HCT116 (cell line): ENCODE measurements around the gene TLR1. TPM values are rescaled to one million over a fixed set of nuclear protein-coding genes. Genes with fewer than 3 reads are reported as not detected.
"Not testable (repeated sequence)": the region's sequence is repeated elsewhere in the genome, so short reads cannot be mapped to it uniquely, and the experiment has no call there.

ENCODE experiments used
- ATAC-seq: fragments of 200-7000 bp; cut with Tn5 transposase; 2 replicates; pipeline ENCODE4 v1.9.1; 2020; ENCODE audit warnings: mild to moderate bottlenecking, moderate library complexity
- BruUV-seq: library from RNA; stranded (reverse); fragments of 400-500 nt; replicated peaks from 2 replicates; lab custom pipeline; 2021; lab: Mats Ljungman, UMichigan
- CTCF ChIA-PET: fragments of 300-600 bp; sonication (Branson Sonifier 250); formaldehyde crosslinking; loops from one replicate; lab custom pipeline; 2021; ENCODE audit warnings: antibody characterized with exemption; lab: Charles Lee
- POLR2A ChIA-PET: fragments of 300-600, 350-600 bp; sonication (Branson Sonifier 250); formaldehyde crosslinking; loops from one replicate; lab custom pipeline; 2021; ENCODE audit warnings: antibody characterized with exemption; lab: Charles Lee
- RAD21 ChIA-PET, 2 experiments: fragments of 300-600 bp; sonication (Branson Sonifier 250); formaldehyde crosslinking; loops; one replicate each; lab custom pipeline; 2023; ENCODE audit warnings: low total read pairs in 2 of 2; ENCODE audit not compliant: uncharacterized antibody in 2 of 2, unreplicated experiment in 2 of 2, low non-redundant PET in 1 of 2; lab: Charles Lee
- DNase-seq: peaks from one replicate; pipeline ENCODE4 v3.0.0-alpha.2; 2010; ENCODE audit warnings: low read depth, low spot score
- H2AFZ ChIP-seq: fragments of 200-600 bp; shearing (Covaris generic), sonication (generic); 2 replicates; pipeline ENCODE4 v1.6.1; 2017; ENCODE audit warnings: low read depth, mixed run types, mixed read lengths, antibody characterized with exemption, low read length; ENCODE audit not compliant: poor library complexity, severe bottlenecking
- H3K27ac ChIP-seq: 2 replicates; pipeline ENCODE4 v1.5.1; 2012; ENCODE audit warnings: low read depth, low read length
- H3K27me3 ChIP-seq: fragments of 200-600 bp; sonication (generic); 2 replicates; pipeline ENCODE4 v1.6.1; 2016; ENCODE audit warnings: mixed run types, low read length, mixed read lengths; ENCODE audit not compliant: insufficient read depth
- H3K36me3 ChIP-seq, 2 experiments: fragments of 200-500 bp in 1 of 2; fragments of 200-600 bp in 1 of 2; sonication (Bioruptor generic) in 1 of 2; sonication (generic) in 1 of 2; 2 replicates each; pipeline versions ENCODE4 v1.5.1 to v1.6.1; 2014 to 2016; ENCODE audit warnings: low read length in 2 of 2, inconsistent platforms in 1 of 2, mixed read lengths in 1 of 2, mixed run types in 1 of 2; ENCODE audit not compliant: insufficient read depth in 2 of 2, control insufficient read depth in 1 of 2
- H3K4me1 ChIP-seq, 2 experiments: fragments of 200-600 bp in 1 of 2; sonication (generic) in 1 of 2; 2 replicates each; pipeline versions ENCODE4 v1.5.1 to v1.6.1; 2012 to 2017; ENCODE audit warnings: low read length in 2 of 2, inconsistent platforms in 1 of 2, mild to moderate bottlenecking in 1 of 2, mixed read lengths in 1 of 2, mixed run types in 1 of 2, moderate library complexity in 1 of 2; ENCODE audit not compliant: insufficient read depth in 2 of 2, control insufficient read depth in 1 of 2
- H3K4me2 ChIP-seq: fragments of 200-600 bp; sonication (generic); 2 replicates; pipeline ENCODE4 v1.6.1; 2017; ENCODE audit warnings: mixed run types, low read length, mixed read lengths
- H3K4me3 ChIP-seq, 2 experiments: fragments of 200-600 bp in 1 of 2; sonication (generic) in 1 of 2; replicated peaks in 1 of 2; 2 replicates each; pipeline ENCODE4 v1.5.1; 2011 to 2016; ENCODE audit warnings: low read length in 2 of 2, control low read depth in 1 of 2, low read depth in 1 of 2, mild to moderate bottlenecking in 1 of 2, mixed read lengths in 1 of 2, mixed run types in 1 of 2
- H3K79me2 ChIP-seq: fragments of 200-600 bp; sonication (generic); 2 replicates; pipeline ENCODE4 v1.6.1; 2017; ENCODE audit warnings: mild to moderate bottlenecking, mixed run types, low read length, moderate library complexity, mixed read lengths; ENCODE audit not compliant: insufficient read depth
- H3K9ac ChIP-seq: fragments of 200-600 bp; sonication (generic); 2 replicates; pipeline ENCODE4 v1.6.1; 2016; ENCODE audit warnings: low read length, mixed read lengths
- H3K9me2 ChIP-seq: fragments of 200-600 bp; sonication (generic), shearing (Covaris generic); 2 replicates; pipeline ENCODE4 v1.6.1; 2017; ENCODE audit warnings: mixed run types, mild to moderate bottlenecking, moderate library complexity; ENCODE audit not compliant: insufficient read depth
- H3K9me3 ChIP-seq, 2 experiments: fragments of 200-500 bp in 1 of 2; fragments of 200-600 bp in 1 of 2; sonication (Bioruptor generic) in 1 of 2; sonication (generic) in 1 of 2; 2 replicates each; pipeline ENCODE4 v1.6.1; 2014 to 2017; ENCODE audit warnings: low read length in 2 of 2, mixed read lengths in 2 of 2, inconsistent platforms in 1 of 2, low read depth in 1 of 2, mild to moderate bottlenecking in 1 of 2, mixed run types in 1 of 2, moderate library complexity in 1 of 2; ENCODE audit not compliant: control insufficient read depth in 1 of 2, insufficient read depth in 1 of 2
- H4K20me1 ChIP-seq: fragments of 200-600 bp; sonication (generic), shearing (Covaris generic); 2 replicates; pipeline ENCODE4 v1.6.1; 2017; ENCODE audit warnings: mixed run types, mild to moderate bottlenecking, moderate library complexity; ENCODE audit not compliant: insufficient read depth
- EGR1 ChIP-seq: IDR thresholded peaks from 2 replicates; pipeline ENCODE4 v1.6.1; 2012; ENCODE audit warnings: low read depth
- SP1 ChIP-seq: IDR thresholded peaks from 2 replicates; pipeline ENCODE4 v1.6.1; 2012; ENCODE audit warnings: low read depth
- intact Hi-C: fragments of 100-400 bp; cut with micrococcal nuclease; formaldehyde crosslinking; loops from 2 replicates; pipeline ENCODE4 v1.10.0; 2022
- total RNA-seq: library from RNA; stranded (reverse); gene quantifications from one replicate; pipeline ENCODE4 v1.2.1, GENCODE V29; 2021; ENCODE audit not compliant: unreplicated experiment

Gene TLR1
- total RNA-seq, 1 experiment from 2014 or later, result 1.4 TPM

DNA sequence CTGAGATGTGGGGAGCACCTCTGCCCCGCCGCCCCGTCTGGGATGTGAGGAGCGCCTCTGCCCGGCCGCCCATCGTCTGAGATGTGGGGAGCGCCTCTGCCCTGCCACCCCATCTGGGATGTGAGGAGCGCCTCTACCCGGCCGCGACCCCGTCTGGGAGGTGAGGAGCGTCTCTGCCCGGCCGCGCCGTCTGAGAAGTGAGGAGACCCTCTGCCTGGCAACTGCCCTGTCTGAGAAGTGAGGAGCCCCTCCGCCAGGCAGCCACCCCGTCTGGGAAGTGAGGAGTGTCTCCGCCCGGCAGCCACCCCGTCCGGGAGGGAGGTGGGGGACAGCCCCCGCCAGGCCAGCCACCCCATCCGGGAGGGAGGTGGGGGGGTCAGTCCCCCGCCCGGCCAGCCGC, 2.9 kb upstream of the TLR1 start:
- H3K9me2 ChIP-seq, ATAC-seq, H3K79me2 ChIP-seq, CTCF ChIA-PET, H3K4me2 ChIP-seq, BruUV-seq, H3K27ac ChIP-seq, DNase-seq, H3K9me3 ChIP-seq, RAD21 ChIA-PET, H3K4me1 ChIP-seq, H3K4me3 ChIP-seq, POLR2A ChIA-PET, H3K36me3 ChIP-seq, H4K20me1 ChIP-seq, H3K9ac ChIP-seq, H3K27me3 ChIP-seq, H2AFZ ChIP-seq, intact Hi-C loops: not testable (repeated sequence)

DNA sequence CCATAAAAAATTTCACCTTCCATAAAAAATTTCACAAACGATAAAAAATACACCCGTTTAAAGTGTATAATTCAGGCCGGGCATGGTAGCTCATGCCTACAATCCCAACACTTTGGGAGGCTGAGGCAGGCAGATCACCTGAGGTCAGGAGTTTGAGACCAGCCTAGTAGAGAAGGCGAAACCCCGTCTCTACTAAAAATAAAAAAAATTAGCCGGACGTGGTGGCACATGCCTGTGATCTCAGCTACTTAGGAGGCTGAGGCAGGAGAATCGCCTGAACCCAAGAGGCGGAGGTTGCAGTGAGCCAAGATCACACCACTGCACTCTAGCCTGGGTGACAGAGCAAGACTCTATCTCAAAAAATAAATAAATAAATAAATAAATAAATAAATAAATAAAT, 1.7 kb upstream of the TLR1 start:
- H3K4me1 ChIP-seq, CTCF ChIA-PET, H3K27ac ChIP-seq, RAD21 ChIA-PET, POLR2A ChIA-PET, H3K4me2 ChIP-seq, H3K4me3 ChIP-seq, H3K9me3 ChIP-seq, H3K79me2 ChIP-seq, DNase-seq, BruUV-seq, H3K9ac ChIP-seq, ATAC-seq, H4K20me1 ChIP-seq, H3K36me3 ChIP-seq, H3K27me3 ChIP-seq, H3K9me2 ChIP-seq, H2AFZ ChIP-seq, intact Hi-C loops: not testable (repeated sequence)

DNA sequence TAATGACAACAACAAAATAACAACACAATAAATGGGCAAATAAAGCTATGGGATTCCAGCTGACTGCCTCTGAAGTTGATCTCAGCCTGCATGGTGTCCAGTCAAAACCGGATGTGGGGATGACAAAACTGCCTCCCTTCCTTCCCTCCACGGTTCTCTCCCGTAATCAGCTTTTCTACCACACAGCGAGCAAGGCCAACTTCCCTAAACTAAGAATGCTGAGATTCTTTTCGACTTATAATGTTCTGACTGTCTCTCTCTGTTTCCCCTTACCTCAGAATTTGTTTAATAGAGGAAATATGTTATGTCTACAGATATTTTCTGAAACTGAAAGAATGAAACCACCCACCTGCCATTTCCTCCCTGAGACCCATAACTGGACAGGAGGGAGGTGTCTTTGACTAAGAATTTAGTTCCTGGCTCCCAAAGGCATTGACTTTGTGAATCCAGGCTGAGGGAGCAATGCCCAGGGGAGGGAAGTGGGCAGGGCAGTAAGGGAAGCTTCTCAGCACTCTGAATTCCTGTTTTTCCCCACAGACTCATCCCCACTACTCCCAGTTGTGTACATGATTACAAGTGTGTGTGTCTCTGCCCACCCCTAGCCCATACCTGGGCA, 1.0 kb upstream of the TLR1 start:
- Histone ChIP-seq H3K4me1 (no peaks in the 10 kb centered on the region; a peak in 1 of 4 replicates), H4K20me1 (no peaks in the 10 kb centered on the region), H3K9ac (no peak overlapping the region), H3K79me2 (no peaks in the 10 kb centered on the region), H3K27ac (no peak overlapping the region), H3K9me3 (no peaks in the 10 kb centered on the region), H3K4me2 (no peak overlapping the region), H3K9me2 (no peaks in the 10 kb centered on the region), H2AFZ (no peak overlapping the region), H3K36me3 (no peaks in the 10 kb centered on the region), H3K27me3 (no peaks in the 10 kb centered on the region), H3K4me3 (no peak overlapping the region)
- ATAC-seq (no peak), DNase-seq (no peak)
- ChIA-PET CTCF (no interaction called here), POLR2A (no interaction called here), RAD21 (no interaction called here)
- BruUV-seq, result no TSS peak
- intact Hi-C loops, result no loop called here
- no peak for TF ChIP-seq SP1
- no peak for TF ChIP-seq EGR1
